ENCODE results near the gene PLCG2.
"Not testable (repeated sequence)": the region's sequence is repeated elsewhere in the genome, so short reads cannot be mapped to it uniquely, and the experiment has no call there.

Gene PLCG2

GRCh38 chr16:81778861-81779535 lies at the start of gene PLCG2:
Gene PLCG2, plus strand, starts transcription at chr16:81779291. Its CDS starts 6,699 bp downstream, at chr16:81785990.
- peak; percentile 74 for DNase-seq

GRCh38 chr16:81729451-81729850 lies 49.6 kb upstream of the PLCG2 start:
- DNase-seq = no peak

- DNase-seq = peak; percentile 94
Observed at GRCh38 chr16:81730090-81731051, 48.7 kb upstream of the PLCG2 start.

- DNase-seq = no peak
Observed at GRCh38 chr16:81731649-81732048, 47.4 kb upstream of the PLCG2 start.

GRCh38 chr16:81732699-81733098 lies 46.4 kb upstream of the PLCG2 start:
- DNase-seq = no peak

GRCh38 chr16:81733295-81733694 lies 45.8 kb upstream of the PLCG2 start:
- no peak for DNase-seq

- no peak for DNase-seq
Observed at GRCh38 chr16:81734632-81735434, 44.3 kb upstream of the PLCG2 start.

GRCh38 chr16:81737885-81738536 lies 41.1 kb upstream of the PLCG2 start:
- DNase-seq = peak; percentile 87

GRCh38 chr16:81738783-81739496 lies 40.2 kb upstream of the PLCG2 start:
- DNase-seq = peak; percentile 75

- DNase-seq = no peak
Observed at GRCh38 chr16:81739503-81739902, 39.6 kb upstream of the PLCG2 start.

GRCh38 chr16:81740169-81740568 lies 38.9 kb upstream of the PLCG2 start:
- DNase-seq = no peak

- not testable (repeated sequence) for DNase-seq
Observed at GRCh38 chr16:81741430-81741770, 37.7 kb upstream of the PLCG2 start.

GRCh38 chr16:81744385-81744784 lies 34.7 kb upstream of the PLCG2 start:
- DNase-seq = no peak

GRCh38 chr16:81744911-81745310 lies 34.2 kb upstream of the PLCG2 start:
- no peak for DNase-seq

- peak; percentile 81 for DNase-seq
Observed at GRCh38 chr16:81745704-81746558, 33.2 kb upstream of the PLCG2 start.

- DNase-seq = no peak
Observed at GRCh38 chr16:81746566-81746965, 32.5 kb upstream of the PLCG2 start.

GRCh38 chr16:81748476-81749198 lies 30.5 kb upstream of the PLCG2 start:
- no peak for DNase-seq

GRCh38 chr16:81752225-81752875 lies 26.7 kb upstream of the PLCG2 start:
- peak; percentile 78 for DNase-seq

- no peak for DNase-seq
Observed at GRCh38 chr16:81752876-81753227, 26.2 kb upstream of the PLCG2 start.

GRCh38 chr16:81754858-81755257 lies 24.2 kb upstream of the PLCG2 start:
- no peak for DNase-seq

All from femur (tissue), 1 donor.